IPS-NIHi7 (cell line): ENCODE measurements around the gene ERC2.
A peak's percentile ranks its signal among the peaks of the same experiment; 100 is the strongest.
"Not testable (repeated sequence)": the region's sequence is repeated elsewhere in the genome, so short reads cannot be mapped to it uniquely, and the experiment has no call there.

ENCODE experiments used
- DNase-seq: peaks from one replicate; pipeline ENCODE4 v3.0.0; 2012; ENCODE audit warnings: mixed read lengths; ENCODE audit errors: extremely low spot score

ERC2 gene

GRCh38 chr3:55884491-55885285 lies 583.6 kb downstream of the ERC2 start:
- no peak for DNase-seq

GRCh38 chr3:55884066-55884465 lies 584.2 kb downstream of the ERC2 start:
- DNase-seq = no peak

GRCh38 chr3:55882006-55882405 lies 586.3 kb downstream of the ERC2 start:
- no peak for DNase-seq

GRCh38 chr3:55880357-55880756 lies 587.9 kb downstream of the ERC2 start:
- no peak for DNase-seq

GRCh38 chr3:55879901-55880331 lies 588.4 kb downstream of the ERC2 start:
- DNase-seq = no peak

- DNase-seq = peak; percentile 59
These were observed 590.6 kb downstream of the ERC2 start for GRCh38 chr3:55877703-55878102.

- DNase-seq = no peak
These were observed 591.7 kb downstream of the ERC2 start for GRCh38 chr3:55876560-55876959.

- no peak for DNase-seq
These were observed 593.2 kb downstream of the ERC2 start for GRCh38 chr3:55875113-55875512.

GRCh38 chr3:55873523-55874254 lies 594.6 kb downstream of the ERC2 start:
- no peak for DNase-seq

- no peak for DNase-seq
These were observed 597.7 kb downstream of the ERC2 start for GRCh38 chr3:55870594-55870993.

GRCh38 chr3:55868347-55868746 lies 599.9 kb downstream of the ERC2 start:
- peak; percentile 22 for DNase-seq

- no peak for DNase-seq
These were observed 605.2 kb downstream of the ERC2 start for GRCh38 chr3:55863028-55863427.

- DNase-seq = no peak
These were observed 608.1 kb downstream of the ERC2 start for GRCh38 chr3:55860049-55860721.

GRCh38 chr3:55859305-55859704 lies 609.0 kb downstream of the ERC2 start:
- DNase-seq = no peak

GRCh38 chr3:55858727-55859126 lies 609.5 kb downstream of the ERC2 start:
- no peak for DNase-seq

GRCh38 chr3:55858302-55858701 lies 610.0 kb downstream of the ERC2 start:
- no peak for DNase-seq

GRCh38 chr3:55857633-55858032 lies 610.6 kb downstream of the ERC2 start:
- DNase-seq = no peak

GRCh38 chr3:55855311-55855710 lies 613.0 kb downstream of the ERC2 start:
- no peak for DNase-seq

- peak; percentile 15 for DNase-seq
These were observed 613.8 kb downstream of the ERC2 start for GRCh38 chr3:55854494-55854893.

GRCh38 chr3:55852326-55852725 lies 615.9 kb downstream of the ERC2 start:
- DNase-seq = no peak

GRCh38 chr3:55842204-55842603 lies 626.1 kb downstream of the ERC2 start:
- DNase-seq = no peak

- DNase-seq = not testable (repeated sequence)
These were observed 636.4 kb downstream of the ERC2 start for GRCh38 chr3:55831876-55832275.

- DNase-seq = no peak
These were observed 639.6 kb downstream of the ERC2 start for GRCh38 chr3:55828712-55829111.
